Measurements from ENCODE around the gene TMEM219.
"Not testable (repeated sequence)": the region's sequence is repeated elsewhere in the genome, so short reads cannot be mapped to it uniquely, and the experiment has no call there.

The TMEM219 gene

GRCh38 chr16:30011714-30012504 is 50.0 kb downstream of the TMEM219 start:
- DNase-seq (ENCODE audit: low read depth) = no peak

GRCh38 chr16:30012598-30012997 is 50.7 kb downstream of the TMEM219 start:
- DNase-seq (ENCODE audit: low read depth) = not testable (repeated sequence)

DNA sequence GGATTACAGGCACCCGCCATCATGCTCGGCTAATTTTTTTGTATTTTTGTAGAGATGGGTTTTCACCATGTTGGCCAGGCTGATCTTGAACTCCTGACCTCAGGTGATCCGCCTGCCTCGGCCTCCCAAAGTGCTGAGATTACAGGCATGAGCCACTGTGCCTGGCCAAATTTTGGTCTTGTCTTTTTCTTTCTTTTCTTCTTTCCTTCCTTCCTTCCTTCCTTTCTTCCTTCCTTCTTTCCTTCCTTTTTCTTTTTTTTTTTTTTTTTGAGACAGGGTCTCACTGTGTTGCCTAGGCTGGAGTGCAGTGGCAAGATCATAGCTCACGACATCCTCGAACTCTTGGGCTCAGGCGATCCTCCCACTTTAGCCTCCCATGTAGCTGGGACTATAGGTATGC is 53.6 kb downstream of the TMEM219 start:
- DNase-seq (ENCODE audit: low read depth) = not testable (repeated sequence)

- DNase-seq (ENCODE audit: low read depth) = no peak
These were observed 54.8 kb downstream of the TMEM219 start for GRCh38 chr16:30016555-30017276.

- DNase-seq (ENCODE audit: low read depth) = no peak
These were observed 55.4 kb downstream of the TMEM219 start for GRCh38 chr16:30017277-30017656.

DNA sequence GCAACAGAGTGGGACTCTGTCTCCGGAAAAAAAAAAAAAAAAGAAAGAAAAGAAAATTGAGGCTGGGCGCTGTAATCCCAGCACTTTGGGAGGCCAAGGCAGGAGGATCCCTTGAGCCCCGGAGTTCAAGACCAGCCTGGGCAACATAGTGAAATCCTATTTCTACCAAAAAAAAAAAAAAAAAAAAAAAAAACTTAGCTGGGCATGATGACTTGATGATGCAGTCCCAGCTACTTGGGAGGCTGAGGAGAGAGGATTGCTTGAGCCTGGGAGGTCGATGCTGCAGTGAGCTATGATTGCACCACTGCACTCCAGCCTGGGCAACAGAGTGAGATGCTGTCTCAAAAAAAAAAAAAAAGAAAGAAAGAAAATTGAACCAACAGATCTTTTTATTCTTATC is 56.1 kb downstream of the TMEM219 start:
- DNase-seq (ENCODE audit: low read depth) = not testable (repeated sequence)

GRCh38 chr16:30018731-30019158 is 56.9 kb downstream of the TMEM219 start:
- no peak for DNase-seq (ENCODE audit: low read depth)

Measured in iris pigment epithelial cell (primary cell).